ENCODE data around the gene NPW. TPM values are rescaled to one million over a fixed set of nuclear protein-coding genes. Genes with fewer than 3 reads are reported as not detected.
A peak's percentile ranks its signal among the peaks of the same experiment; 100 is the strongest.

Gene NPW
- total and polyA plus RNA-seq, 2 of the 8 experiments (the other 6 are each of a cell fraction or from before 2014, with no cell fraction given): 4.0 to 10.3 TPM

GRCh38 chr16:1982991-1983543 lies 36.5 kb upstream of the NPW start:
- H3K9ac ChIP-seq (replicated peaks in 1 of 4; ENCODE audit: extremely low read depth in 1 of 4, low read depth in 3 of 4, low read length in 3 of 4): peak overlapping the region in 1 of 4 experiments; percentile 4; a peak in 1 of 7 replicates

More at GRCh38 chr16:1982991-1983543, 36.5 kb upstream of the NPW start:
- no peak overlapping the region for H3K23ac ChIP-seq (ENCODE audit: insufficient read length)
- no peak overlapping the region for H3K14ac ChIP-seq (ENCODE audit: insufficient read length)
- no peak overlapping the region for H4K91ac ChIP-seq (replicated peaks; ENCODE audit: insufficient read length, low read length)
- H3K18ac ChIP-seq (ENCODE audit: extremely low read depth, low read length): no peak overlapping the region
- no peak overlapping the region for H2BK20ac ChIP-seq (ENCODE audit: low read length)
- H3K4ac ChIP-seq (replicated peaks; ENCODE audit: insufficient read length, low read depth, low read length): no peak overlapping the region
- peaks cover 0 to 9% of the 10 kb centered on the region in 2 experiments; a peak in 1 of 4 replicates for H3K79me2 ChIP-seq (ENCODE audit: control insufficient read depth in 1 of 2, insufficient read depth in 2 of 2, low read length in 2 of 2)
- H4K5ac ChIP-seq (ENCODE audit: insufficient read length, low read depth, low read length): no peak overlapping the region
- TF ChIP-seq ATF2 (IDR thresholded peaks at IDR 0.05; ENCODE audit: low read length): 0 out of 2 replicates have a peak, but pooled peaks have one; percentile 3
- TF ChIP-seq TCF12 (IDR thresholded peaks at IDR 0.05; ENCODE audit: low read depth, low read length): no peak
- TF ChIP-seq CHD2 (IDR thresholded peaks at IDR 0.05; ENCODE audit: low read length): no peak
- peak; percentile 48; the same call in 1 of the 2 replicates for TF ChIP-seq SP1 (IDR thresholded peaks at IDR 0.05; ENCODE audit: low read depth, low read length)
- no peak for TF ChIP-seq MAFK (IDR thresholded peaks at IDR 0.05; ENCODE audit: low read depth, low read length)
- TF ChIP-seq POLR2A (IDR thresholded peaks at IDR 0.05; ENCODE audit: control extremely low read depth in 1 of 2, low read depth in 2 of 2, low read length in 2 of 2): 0 out of 3 replicates have a peak, but pooled peaks of 1 of the 2 experiments have one; percentile 5
- TF ChIP-seq MAX (IDR thresholded peaks at IDR 0.05): no peak
- 0 out of 2 replicates have a peak, but pooled peaks have one; percentile 6 for TF ChIP-seq TEAD4 (IDR thresholded peaks at IDR 0.05; ENCODE audit: low read depth, low read length)
- TF ChIP-seq NRF1 (IDR thresholded peaks at IDR 0.05; ENCODE audit: low read depth, low read length): no peak
- CTCF ChIA-PET (ENCODE audit: partially characterized antibody): interaction anchor here (0.6 to 3.1 kb wide), 8 partner anchors 11 to 550 kb away, joined by 3 to 9 read pairs (median 4); no protein-coding TSS in a partner anchor
- H2AK5ac ChIP-seq (ENCODE audit: low read depth, low read length): peak overlapping the region; percentile 86; the same call in 1 of the 2 replicates
- H3K9me3 ChIP-seq (ENCODE audit: insufficient read depth in 2 of 2, low read depth in 1 of 2, low read length in 1 of 2): no peaks in the 10 kb centered on the region
- H4K8ac ChIP-seq (ENCODE audit: extremely low read depth, insufficient read depth, low read length): no peak overlapping the region
- H2BK5ac ChIP-seq (ENCODE audit: low read depth, low read length): no peak overlapping the region
- peaks cover 8 to 40% (median 39%) of the 10 kb centered on the region in 4 experiments; a peak in 6 of 7 replicates for H3K27me3 ChIP-seq (replicated peaks in 1 of 4; ENCODE audit: control insufficient read depth in 3 of 4, extremely low read depth in 1 of 4, insufficient read depth in 3 of 4, low read length in 3 of 4)
- peaks cover 0 to 13% of the 10 kb centered on the region in 2 experiments for H4K20me1 ChIP-seq (replicated peaks in 1 of 2; ENCODE audit: control insufficient read depth in 1 of 2, insufficient read depth in 2 of 2, low read length in 2 of 2)
- H3K23me2 ChIP-seq (ENCODE audit: low read depth, low read length): peaks cover 26% of the 10 kb centered on the region
- no peak overlapping the region for H2AFZ ChIP-seq (ENCODE audit: low read length)
- no peaks in the 10 kb centered on the region for H3K79me1 ChIP-seq (ENCODE audit: low read depth, low read length)
- FAIRE-seq (no peak), DNase-seq (ENCODE audit: low read depth in 1 of 2, low spot score in 2 of 2) (no peak)
- H3K4me1 ChIP-seq (replicated peaks in 1 of 4; ENCODE audit: control insufficient read depth in 3 of 4, insufficient read depth in 4 of 4, low read length in 3 of 4): peaks cover 3 to 40% (median 27%) of the 10 kb centered on the region in 4 experiments
- no peak overlapping the region for H2BK120ac ChIP-seq (replicated peaks; ENCODE audit: low read depth, low read length)
- H3K56ac ChIP-seq (replicated peaks; ENCODE audit: insufficient read length, low read depth, low read length): no peak overlapping the region
- H2BK15ac ChIP-seq (ENCODE audit: low read length): peak overlapping the region; percentile 61; the same call in 1 of the 2 replicates
- POLR2A ChIA-PET (ENCODE audit: partially characterized antibody): interaction anchor here (0.7 to 28.2 kb wide), 5 partner anchors 9 to 58 kb away, joined by 4 to 736 read pairs (median 4); partner anchors contain the start of genes NDUFB10, RNF151, RPS2 and TBL3
- no peak overlapping the region for H3K27ac ChIP-seq (ENCODE audit: low read depth, low read length)
- H3K4me2 ChIP-seq (ENCODE audit: insufficient read depth in 1 of 2, low read depth in 2 of 2, low read length in 2 of 2): peak overlapping the region; percentile 58 to 97
- H2BK12ac ChIP-seq (ENCODE audit: low read depth, low read length): no peak overlapping the region
- WGBS, 2 experiments (ENCODE audit: extremely low coverage in 1 of 2, insufficient coverage in 1 of 2, insufficient read length in 1 of 2, insufficient replicate concordance in 2 of 2, low coverage in 1 of 2, low lambda C conversion rate in 2 of 2, missing lambda C conversion rate in 1 of 2): 36% methylated on average over 19 of the region's 19 CpGs; no CpG with 5 or more reads in 1 of the 2 experiments
- H3K36me3 ChIP-seq (ENCODE audit: control insufficient read depth in 2 of 4, insufficient read depth in 4 of 4, low read length in 3 of 4): peaks cover 2 to 7% (median 3%) of the 10 kb centered on the region in 4 experiments; a peak in 3 of 8 replicates
- H3K4me3 ChIP-seq (ENCODE audit: extremely low read depth in 1 of 4, insufficient read depth in 2 of 4, low read depth in 3 of 4, low read length in 4 of 4): peak overlapping the region; percentile 44 to 96 (median 61); a peak in 7 of 8 replicates
